ENCODE results near the gene HACL1. TPM values are rescaled to one million over a fixed set of nuclear protein-coding genes. Genes with fewer than 3 reads are reported as not detected.
"Not testable (repeated sequence)": the region's sequence is repeated elsewhere in the genome, so short reads cannot be mapped to it uniquely, and the experiment has no call there.

Gene HACL1
- total RNA-seq, 1 experiment from 2014 or later = 1.9 TPM

DNA sequence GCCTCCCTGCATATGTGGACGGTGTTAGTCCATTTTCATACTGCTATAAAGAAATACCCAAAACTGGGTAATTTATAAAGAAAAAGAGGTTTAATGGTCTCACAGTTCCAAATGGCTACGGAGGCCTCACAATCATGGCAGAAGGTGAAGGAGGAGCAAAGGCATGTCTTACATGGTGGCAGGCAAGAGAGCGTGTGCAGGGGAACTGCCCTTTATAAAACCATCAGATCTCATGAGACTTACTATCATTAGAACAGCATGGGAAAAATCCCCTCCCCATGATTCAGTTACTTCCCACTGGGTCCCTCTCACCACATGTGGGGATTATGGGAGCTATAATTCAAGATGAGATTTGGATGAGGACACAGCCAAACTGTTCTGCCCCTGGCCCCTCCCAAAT is 1.4 kb upstream of the HACL1 start:
- H3K4me3 ChIP-seq = peak overlapping the region; percentile 85
- not testable (repeated sequence) for H3K36me3 ChIP-seq, H3K27me3 ChIP-seq, H3K9me3 ChIP-seq, DNase-seq

DNA sequence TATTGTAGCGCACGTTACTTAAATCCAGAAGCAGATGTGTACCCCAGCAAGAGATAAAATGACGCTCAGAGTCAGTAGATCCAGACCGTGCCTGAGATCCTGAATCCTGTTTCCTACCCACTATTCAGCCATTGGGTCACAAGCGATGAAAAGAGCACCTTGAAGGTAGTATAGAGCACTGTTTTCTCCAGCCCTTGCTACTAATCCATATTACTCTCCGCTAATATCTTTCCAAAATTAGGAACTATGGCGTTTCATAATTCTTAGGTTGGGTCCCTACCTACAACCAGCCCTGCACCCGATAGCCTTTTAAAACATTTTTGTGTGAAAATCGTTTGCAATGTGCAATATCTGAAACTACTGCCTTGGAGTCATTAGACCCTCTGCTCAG is 772 bp upstream of the HACL1 start:
- Histone ChIP-seq H3K27me3 (no peaks in the 10 kb centered on the region), H3K9me3 (no peaks in the 10 kb centered on the region), H3K4me3 (peak overlapping the region; percentile 85), H3K36me3 (peaks cover 4% of the 10 kb centered on the region)
- no peak for DNase-seq

DNA sequence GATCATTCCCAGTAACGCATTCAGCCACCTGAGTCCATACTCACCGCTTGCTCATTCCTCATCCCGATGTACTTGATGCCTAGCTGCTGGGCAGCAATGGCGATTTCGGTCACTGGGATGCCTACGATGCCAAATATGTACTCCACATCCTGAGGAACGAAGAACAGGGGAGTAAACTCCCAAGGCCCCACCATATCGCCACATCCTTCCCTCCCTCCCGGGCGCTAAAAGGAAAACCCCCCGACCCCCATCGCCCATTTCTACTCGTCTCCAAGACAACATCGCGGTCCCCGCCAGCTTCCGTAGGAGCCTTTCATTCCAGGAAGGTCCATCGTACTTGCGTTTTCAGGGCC is 347 bp downstream of the HACL1 start:
- H3K9me3 ChIP-seq = no peaks in the 10 kb centered on the region
- peaks cover 6% of the 10 kb centered on the region for H3K36me3 ChIP-seq
- peak overlapping the region; percentile 85 for H3K4me3 ChIP-seq
- no peaks in the 10 kb centered on the region for H3K27me3 ChIP-seq
- no peak for DNase-seq

DNA sequence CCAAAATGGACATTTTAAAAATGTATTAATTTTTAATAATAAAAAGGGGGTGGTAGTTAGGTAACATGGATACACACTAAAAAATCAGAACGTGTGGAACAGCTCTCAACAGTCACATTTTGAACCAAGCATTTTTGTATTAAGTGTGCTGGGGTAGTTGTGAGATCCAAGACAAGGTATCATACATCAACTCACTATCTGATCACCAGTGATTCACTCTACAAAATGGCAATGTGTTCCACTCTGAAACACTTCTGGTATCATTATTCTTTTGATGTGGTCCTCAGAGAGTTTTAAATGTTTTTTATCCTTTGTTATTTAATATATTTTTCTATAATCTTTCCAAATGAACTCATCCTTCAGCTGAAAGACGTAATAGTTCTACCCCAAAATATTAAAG is 5.4 kb downstream of the HACL1 start:
- no peaks in the 10 kb centered on the region for H3K9me3 ChIP-seq
- H3K4me3 ChIP-seq = no peak overlapping the region
- H3K36me3 ChIP-seq = peaks cover 6% of the 10 kb centered on the region
- no peaks in the 10 kb centered on the region for H3K27me3 ChIP-seq
- DNase-seq = no peak

DNA sequence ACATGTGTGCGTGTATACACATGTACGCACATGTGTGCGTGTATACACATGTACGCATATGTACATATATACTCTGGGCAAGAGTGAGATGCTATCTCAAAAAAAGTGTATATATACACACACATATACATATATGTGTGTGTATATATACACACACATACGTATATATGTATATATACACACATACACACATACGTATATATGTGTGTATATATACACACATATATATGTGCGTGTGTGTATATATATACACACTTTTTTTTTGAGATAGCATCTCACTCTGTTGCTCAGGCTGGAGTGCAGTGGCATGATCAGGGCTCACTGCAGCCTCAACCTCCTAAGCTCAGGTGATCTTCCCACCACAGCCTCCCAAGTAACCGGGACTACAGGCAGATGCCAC is 8.4 kb downstream of the HACL1 start:
- Histone ChIP-seq H3K36me3 (peaks cover 2% of the 10 kb centered on the region), H3K4me3 (no peak overlapping the region), H3K27me3 (no peaks in the 10 kb centered on the region), H3K9me3 (no peaks in the 10 kb centered on the region)
- no peak for DNase-seq

DNA sequence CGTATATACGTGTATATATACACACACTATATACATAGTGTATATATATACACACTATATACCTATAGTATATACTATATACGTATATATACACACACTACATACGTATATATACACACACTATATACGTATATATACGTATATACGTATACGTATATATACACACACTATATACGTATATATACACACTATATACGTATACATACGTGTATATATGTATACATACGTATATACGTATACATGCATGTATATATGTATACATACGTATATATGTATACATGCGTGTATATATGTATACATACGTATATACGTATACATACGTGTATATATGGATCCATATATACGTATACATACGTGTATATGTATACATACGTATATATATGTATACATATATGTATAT is 9.4 kb downstream of the HACL1 start:
- Histone ChIP-seq H3K9me3 (no peaks in the 10 kb centered on the region), H3K36me3 (peaks cover 2% of the 10 kb centered on the region), H3K27me3 (no peaks in the 10 kb centered on the region), H3K4me3 (no peak overlapping the region)
- DNase-seq = no peak

DNA sequence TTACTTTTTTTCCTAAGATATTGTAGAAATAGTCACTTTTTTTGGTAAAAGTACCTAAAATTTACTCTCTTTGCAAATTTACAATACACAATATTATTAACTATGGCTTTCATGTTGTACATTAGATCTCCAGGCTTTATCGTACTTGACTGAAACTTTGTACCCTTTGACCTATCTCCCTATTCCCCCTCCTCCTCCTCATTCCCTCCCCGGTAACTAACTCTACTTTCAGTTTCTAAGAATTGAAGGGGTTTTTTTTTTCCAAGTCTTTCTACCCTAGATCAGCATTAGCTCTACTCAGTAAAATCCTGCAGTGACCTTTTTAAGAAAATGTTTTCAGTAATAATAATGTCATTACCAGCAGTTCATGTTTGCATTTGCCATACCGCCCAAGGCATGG is 10.1 kb downstream of the HACL1 start:
- DNase-seq = no peak
- Histone ChIP-seq H3K36me3 (no peaks in the 10 kb centered on the region; the same call in none of the 2 replicates), H3K4me3 (no peak overlapping the region), H3K27me3 (no peaks in the 10 kb centered on the region), H3K9me3 (no peaks in the 10 kb centered on the region)

DNA sequence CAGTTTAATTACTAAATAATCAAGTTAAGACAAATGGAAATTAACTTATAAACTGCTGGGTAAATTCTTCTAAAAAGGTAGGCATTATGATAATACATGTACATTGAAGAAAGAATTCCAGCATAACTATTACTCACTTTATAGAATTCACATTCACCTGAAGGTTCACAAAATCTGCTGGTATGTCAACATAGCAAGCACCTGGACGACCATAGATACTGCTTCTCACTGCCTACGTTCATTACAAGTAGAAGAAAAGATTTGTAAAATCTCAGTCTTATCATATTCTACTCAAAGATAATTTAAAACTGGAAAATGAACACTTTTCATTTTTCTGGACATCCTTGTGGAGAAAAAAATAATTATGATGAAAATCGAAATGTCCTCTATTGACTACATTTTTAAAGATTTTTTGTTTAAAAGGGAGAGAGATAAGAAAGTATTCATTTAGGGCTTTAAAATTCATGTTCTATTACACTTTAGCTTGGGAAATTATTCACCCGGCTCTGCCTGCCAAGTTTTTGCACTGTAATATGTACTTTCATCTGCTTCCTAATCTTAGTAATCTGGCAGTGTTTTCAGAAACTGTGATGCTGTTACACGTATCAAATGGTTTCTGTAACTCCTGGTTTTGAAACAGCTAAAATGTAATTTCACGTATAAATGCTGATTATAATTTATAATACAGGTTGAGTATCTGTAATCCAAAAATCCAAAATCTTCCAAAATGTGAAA is 16.1 kb downstream of the HACL1 start:
- no peak overlapping the region for H3K4me3 ChIP-seq
- no peaks in the 10 kb centered on the region for H3K9me3 ChIP-seq
- no peaks in the 10 kb centered on the region; the same call in 1 of the 2 replicates for H3K36me3 ChIP-seq
- H3K27me3 ChIP-seq = no peaks in the 10 kb centered on the region
- DNase-seq = no peak

DNA sequence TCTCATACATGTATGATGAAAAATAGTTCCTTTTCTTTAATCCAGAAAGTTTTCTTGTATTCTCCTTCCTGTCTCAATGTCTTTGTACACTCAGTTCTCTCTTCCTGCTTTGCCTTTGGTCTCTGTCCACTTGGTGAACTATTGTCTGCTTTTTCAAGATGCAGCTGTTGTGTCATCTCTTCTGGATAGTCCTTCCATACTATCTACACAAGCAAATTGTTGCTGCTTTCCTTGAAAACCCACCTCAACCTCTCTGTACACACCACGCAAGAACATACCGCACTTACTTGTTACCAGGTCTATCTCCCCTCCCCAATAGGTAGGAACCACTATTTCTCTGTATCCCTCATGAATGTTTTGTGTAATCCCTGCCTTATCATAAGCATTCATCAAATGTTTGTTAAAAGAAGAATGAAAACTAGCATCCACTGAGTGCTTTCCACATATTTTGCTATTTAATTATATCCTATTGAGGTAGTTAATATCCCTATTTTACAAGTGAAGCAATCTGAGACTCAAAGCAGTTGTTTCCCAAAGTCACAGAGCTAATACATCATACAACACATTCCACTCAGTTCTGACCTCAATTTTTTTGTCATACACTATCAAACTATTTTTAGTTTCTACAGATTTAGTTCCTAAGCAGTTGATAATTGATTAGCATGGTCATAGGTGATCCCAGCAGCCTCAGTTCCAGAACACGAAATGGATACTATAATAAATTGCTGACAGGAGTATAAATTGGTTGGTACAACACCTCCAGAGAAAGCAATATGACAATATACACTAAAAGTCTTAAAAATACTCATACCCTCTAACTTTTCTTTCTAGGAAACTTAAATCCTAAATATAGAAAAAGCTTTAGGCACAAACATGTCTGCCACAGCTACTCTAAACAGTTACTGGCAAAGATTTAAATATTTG is 19.6 kb downstream of the HACL1 start:
- no peaks in the 10 kb centered on the region; the same call in 1 of the 2 replicates for H3K36me3 ChIP-seq
- no peak for DNase-seq
- H3K27me3 ChIP-seq = no peaks in the 10 kb centered on the region
- H3K9me3 ChIP-seq = no peaks in the 10 kb centered on the region
- no peak overlapping the region for H3K4me3 ChIP-seq

DNA sequence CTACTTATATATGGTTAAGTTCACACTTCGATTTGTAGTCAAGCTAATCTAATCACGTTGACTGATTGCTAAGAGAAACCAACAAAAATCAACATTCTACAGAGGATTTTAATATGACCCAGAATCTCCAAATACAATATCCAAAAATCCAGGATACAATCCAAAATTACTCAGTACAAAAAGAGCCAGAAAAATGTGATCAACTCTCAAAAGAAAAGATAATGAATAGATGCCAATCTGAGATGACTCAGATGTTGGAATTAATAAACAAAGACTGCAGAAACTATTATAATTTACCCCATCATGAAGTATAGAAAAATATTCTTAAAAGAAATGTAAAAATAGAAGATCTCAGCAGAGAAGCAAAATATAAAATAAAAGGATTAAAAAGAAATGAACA is 22.3 kb downstream of the HACL1 start:
- DNase-seq = no peak
- Histone ChIP-seq H3K36me3 (no peaks in the 10 kb centered on the region; the same call in 1 of the 2 replicates), H3K27me3 (no peaks in the 10 kb centered on the region), H3K9me3 (no peaks in the 10 kb centered on the region), H3K4me3 (no peak overlapping the region)

DNA sequence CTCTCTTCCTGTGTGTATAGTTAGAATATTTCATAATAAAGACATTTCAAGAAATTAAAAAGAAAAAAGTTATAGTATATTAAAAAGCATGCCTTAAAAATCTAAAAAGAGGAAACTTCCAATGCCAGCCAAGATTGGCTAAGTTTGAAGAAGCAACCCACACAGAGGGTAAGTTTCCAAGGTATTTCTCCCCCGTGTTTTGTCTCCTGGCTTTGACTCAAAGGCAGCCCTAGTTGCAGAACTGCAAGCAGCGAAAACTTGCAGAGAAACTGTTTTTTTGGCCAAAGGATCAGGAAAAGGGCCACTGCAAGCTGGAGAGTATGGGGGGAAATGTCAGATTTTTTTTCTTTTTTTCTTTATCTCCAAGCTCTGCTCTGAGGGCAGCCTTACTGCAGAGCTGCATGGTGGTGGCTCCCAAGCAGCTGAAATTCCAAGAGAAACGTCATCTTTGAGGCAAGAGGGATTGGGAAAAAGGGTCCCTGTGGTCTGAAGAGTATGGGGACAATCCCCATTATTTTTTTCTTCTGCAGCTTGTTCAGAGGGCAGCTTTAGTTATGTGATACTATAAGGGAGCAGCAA is 23.0 kb downstream of the HACL1 start:
- Histone ChIP-seq H3K9me3 (no peaks in the 10 kb centered on the region), H3K36me3 (no peaks in the 10 kb centered on the region; the same call in 1 of the 2 replicates), H3K4me3 (no peak overlapping the region), H3K27me3 (no peaks in the 10 kb centered on the region)
- peak; percentile 11 for DNase-seq

DNA sequence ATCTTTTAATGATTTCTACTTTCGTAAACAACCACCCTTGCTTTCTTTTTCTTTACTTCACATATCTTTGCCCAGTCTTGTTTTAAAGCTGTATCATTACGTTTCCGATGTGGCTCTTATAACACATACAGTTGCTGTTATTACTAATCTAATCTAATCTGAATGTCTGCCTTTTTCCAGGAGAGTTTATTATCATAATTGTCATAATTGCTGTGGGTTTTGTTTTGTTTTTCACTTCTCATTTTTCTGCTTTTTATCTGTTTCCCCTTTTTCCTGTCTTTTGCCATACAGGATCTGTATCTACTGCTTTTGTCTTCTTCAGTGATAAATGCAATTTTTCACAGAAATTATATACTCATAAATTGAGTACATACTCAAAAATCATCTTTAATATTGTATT is 24.9 kb downstream of the HACL1 start:
- Histone ChIP-seq H3K9me3 (no peaks in the 10 kb centered on the region), H3K36me3 (no peaks in the 10 kb centered on the region; the same call in 1 of the 2 replicates), H3K4me3 (no peak overlapping the region), H3K27me3 (no peaks in the 10 kb centered on the region)
- no peak for DNase-seq

DNA sequence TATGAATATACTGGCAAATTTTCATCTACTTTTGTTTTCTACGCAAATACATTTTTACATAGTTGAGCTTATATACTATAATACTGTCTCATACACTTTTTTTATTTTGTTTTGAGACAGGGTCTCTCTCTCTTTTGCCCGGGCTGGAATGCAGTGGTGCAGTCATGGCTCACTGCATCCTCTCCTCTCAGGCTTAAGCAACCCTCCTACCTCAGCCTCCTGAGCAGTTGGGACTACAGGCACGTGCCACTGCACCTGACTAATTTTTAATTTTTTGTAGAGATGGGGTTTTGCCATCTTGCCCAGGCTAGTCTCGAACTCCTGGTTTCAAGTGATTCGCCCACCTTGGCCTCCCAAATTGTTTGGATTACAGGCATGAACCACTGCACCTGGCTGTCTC is 25.9 kb downstream of the HACL1 start:
- H3K4me3 ChIP-seq = no peak overlapping the region
- no peaks in the 10 kb centered on the region for H3K9me3 ChIP-seq
- H3K36me3 ChIP-seq = no peaks in the 10 kb centered on the region
- no peaks in the 10 kb centered on the region for H3K27me3 ChIP-seq
- DNase-seq = no peak

DNA sequence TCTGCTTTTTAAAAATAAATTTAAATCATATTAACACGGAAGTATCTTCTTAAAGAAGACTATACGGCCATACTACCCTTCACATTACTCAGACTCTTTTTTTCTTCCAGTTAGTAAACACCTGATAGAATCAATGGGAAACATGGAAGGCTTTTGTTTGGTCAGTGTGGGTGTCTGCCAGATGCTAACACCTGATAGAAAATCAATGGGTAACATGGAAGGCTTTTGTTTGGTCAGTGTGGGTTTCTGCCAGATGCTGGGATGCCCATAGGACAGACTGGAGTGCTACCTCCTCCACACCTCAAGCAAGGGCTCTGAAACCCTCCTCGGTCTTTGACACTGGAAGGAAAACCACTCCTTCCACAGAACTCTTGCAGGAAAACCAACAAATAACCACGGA is 29.2 kb downstream of the HACL1 start:
- Histone ChIP-seq H3K4me3 (no peak overlapping the region), H3K9me3 (no peaks in the 10 kb centered on the region), H3K27me3 (no peaks in the 10 kb centered on the region), H3K36me3 (peaks cover 10% of the 10 kb centered on the region)
- no peak for DNase-seq

DNA sequence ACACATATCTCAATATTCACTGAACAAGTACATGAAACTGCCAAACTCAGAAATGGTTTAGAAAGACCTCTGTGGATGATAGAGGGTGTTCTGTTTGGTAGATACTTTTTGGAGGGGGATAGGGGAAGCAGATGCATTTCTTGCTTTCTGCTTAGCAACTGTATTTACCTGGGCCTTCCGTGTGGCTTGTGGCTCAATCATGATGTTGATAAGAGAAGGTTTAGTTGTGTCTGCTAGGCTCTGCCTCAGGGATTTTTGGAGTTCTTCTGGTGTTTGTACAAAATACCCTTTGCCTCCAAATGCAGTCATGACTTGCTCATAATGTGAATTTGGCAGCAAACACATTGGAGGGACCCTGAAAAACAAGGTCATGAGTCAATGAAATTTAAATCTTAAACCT is 38.2 kb downstream of the HACL1 start:
- Histone ChIP-seq H3K36me3 (peaks cover 8% of the 10 kb centered on the region), H3K27me3 (no peaks in the 10 kb centered on the region), H3K9me3 (no peaks in the 10 kb centered on the region), H3K4me3 (no peak overlapping the region)
- no peak for DNase-seq

DNA sequence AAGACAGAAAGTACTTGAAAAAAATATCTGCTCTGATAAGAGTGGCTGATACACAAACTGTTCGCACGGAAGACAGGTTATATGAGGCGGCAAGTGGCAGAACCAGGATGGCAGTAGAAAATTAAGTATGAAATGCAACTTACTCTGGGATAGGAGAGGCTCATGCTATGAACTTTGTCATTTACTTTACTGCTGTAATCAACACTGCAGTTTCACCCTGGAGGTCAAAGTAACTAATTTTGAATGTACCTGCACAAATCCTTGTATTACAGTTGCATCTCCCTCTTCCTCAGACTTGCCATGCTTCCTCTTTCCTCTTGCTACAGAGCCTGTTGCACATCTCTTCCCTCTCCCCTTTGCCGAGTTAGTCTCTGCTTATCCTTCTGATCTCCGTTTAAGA is 38.8 kb downstream of the HACL1 start:
- no peak for DNase-seq
- H3K36me3 ChIP-seq = peaks cover 2% of the 10 kb centered on the region; the same call in 1 of the 2 replicates
- H3K4me3 ChIP-seq = no peak overlapping the region
- H3K27me3 ChIP-seq = no peaks in the 10 kb centered on the region
- H3K9me3 ChIP-seq = no peaks in the 10 kb centered on the region

DNA sequence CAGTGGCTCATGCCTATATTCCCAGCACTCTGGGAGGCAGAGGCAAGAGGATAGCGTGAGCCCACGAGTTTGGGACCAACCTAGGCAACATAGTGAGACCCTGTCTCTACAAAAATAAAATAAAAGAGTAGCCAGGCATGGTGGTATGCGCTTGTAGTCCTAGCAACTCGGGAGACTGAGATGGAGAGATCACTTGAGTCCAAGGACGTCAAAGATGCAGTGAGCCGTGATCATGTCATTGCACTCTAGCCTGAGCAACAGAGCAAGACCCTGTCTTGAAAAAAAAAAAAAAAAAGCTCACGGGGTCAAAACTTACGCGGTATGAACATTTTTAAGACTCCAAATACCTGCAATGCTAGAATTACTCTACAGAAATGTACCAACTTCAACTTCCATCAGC is 42.8 kb downstream of the HACL1 start:
- Histone ChIP-seq H3K36me3 (no peaks in the 10 kb centered on the region), H3K9me3 (no peaks in the 10 kb centered on the region), H3K27me3 (no peaks in the 10 kb centered on the region)

More for the DNA sequence above, 42.8 kb downstream of the HACL1 start:
- DNase-seq = no peak
- H3K4me3 ChIP-seq = no peak overlapping the region

All from MG63 (cell line).